Stimulated activated CD8-positive, alpha-beta memory T cell treated with anti-CD3 and anti-CD28 coated beads, Interleukin-7, amount 100 ng/mL, for 24 hours (primary cell): ENCODE measurements around the gene RELA.
"Not testable (repeated sequence)": the region's sequence is repeated elsewhere in the genome, so short reads cannot be mapped to it uniquely, and the experiment has no call there.

Source experiments
- DNase-seq: peaks from one replicate; pipeline ENCODE4 v3.0.0-alpha.2; 2020; ENCODE audit warnings: low read depth

The RELA gene

DNA sequence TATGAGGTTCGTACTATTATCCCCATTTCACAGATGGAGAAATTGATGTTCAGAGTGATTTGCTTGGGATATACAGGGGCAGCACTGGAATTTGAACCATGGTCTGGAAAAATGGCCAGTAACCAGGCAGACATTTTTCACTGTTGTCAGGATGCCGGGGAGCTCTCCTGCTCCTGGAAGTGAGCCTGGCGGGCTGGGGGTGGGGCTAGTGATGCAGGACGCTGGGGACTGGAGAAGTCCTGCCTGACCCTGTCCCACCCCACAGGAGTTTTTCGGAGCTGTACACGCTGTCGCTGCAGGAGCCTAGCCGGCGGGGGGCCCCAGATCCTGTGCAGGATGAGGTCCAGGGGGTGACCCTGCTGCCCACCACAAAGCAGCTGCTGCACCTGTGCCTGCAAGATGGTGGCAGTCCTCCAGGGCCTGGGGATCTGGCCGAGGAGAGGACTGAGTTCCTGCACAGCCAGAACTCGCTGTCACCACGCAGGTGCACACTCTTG is 13.7 kb downstream of the RELA start:
- no peak for DNase-seq

- DNase-seq = no peak
Measured at GRCh38 chr11:65646958-65647701, 15.6 kb downstream of the RELA start.

- DNase-seq = no peak
Measured at GRCh38 chr11:65646288-65646957, 16.3 kb downstream of the RELA start.

DNA sequence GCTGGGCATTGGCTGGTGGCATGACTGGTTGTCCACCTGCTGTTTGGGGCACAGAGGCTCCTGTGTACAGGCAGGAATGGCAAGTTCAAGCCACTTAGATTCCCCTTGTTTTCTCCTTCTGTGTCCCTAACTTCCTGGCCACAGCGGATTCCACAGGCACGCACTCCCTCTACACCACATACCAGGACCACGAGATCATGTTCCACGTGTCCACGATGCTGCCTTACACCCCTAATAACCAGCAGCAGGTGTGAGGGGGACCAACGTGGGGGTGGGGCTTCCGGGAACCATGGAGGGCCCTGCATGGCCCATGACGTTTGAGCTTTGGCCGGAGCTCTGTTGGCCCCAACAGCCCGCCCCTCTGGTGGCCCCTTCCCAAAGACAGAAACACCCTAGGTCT is 17.0 kb downstream of the RELA start:
- no peak for DNase-seq

DNA sequence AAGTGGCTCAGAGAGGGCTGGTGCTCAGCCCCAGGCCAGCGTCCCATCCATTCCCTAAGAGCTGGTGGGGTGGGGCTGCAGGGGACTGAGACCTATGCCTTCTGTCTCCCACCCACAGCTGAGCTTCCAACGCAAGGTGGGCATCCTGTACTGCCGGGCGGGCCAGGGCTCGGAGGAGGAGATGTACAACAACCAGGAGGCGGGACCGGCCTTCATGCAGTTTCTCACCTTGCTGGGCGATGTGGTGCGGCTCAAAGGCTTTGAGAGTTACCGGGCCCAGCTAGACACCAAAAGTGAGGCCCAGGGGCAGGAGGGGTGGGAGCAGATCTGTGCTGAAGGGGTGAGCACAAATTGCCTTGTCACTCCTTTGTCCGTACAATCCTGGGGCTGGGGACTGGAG is 17.9 kb downstream of the RELA start:
- DNase-seq = no peak

- DNase-seq = no peak
Measured at GRCh38 chr11:65643971-65644370, 18.7 kb downstream of the RELA start.

- no peak for DNase-seq
Measured at GRCh38 chr11:65642014-65642671, 20.6 kb downstream of the RELA start.

DNA sequence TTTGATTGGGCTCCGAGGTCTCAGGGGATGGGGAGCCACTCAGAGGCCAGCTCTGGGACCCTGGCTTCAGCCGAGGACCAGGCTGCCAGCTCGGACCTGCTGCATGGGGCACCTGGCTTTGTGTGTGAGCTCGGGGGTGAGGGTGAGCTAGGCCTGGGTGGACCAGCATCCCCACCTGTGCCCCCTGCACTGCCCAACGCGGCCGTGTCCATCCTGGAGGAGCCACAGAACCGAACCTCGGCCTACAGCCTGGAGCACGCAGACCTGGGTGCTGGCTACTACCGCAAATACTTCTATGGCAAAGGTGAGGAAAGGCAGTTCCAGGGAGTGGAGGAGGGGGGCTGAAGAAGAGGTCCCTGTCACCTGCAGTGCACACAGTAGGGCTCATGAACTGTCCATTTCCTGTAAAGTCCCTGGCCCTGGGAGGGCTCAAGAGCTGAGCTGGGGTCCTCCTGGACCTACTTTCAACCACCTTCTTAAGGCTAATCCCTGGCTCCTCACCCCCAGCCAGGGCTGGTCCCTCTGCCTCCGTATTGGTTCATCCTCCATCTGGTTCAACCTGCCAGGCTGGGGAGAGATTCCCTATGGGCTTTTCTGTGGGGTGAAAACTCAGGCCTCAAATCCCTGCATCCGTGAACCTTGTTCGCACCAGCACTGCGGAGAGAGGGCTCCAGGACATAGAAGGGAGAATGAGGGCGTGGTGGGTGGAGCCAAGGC is 21.3 kb downstream of the RELA start:
- DNase-seq = no peak

- DNase-seq = no peak
Measured at GRCh38 chr11:65640483-65641296, 22.0 kb downstream of the RELA start.

GRCh38 chr11:65639623-65640482 is 22.9 kb downstream of the RELA start:
- no peak for DNase-seq

DNA sequence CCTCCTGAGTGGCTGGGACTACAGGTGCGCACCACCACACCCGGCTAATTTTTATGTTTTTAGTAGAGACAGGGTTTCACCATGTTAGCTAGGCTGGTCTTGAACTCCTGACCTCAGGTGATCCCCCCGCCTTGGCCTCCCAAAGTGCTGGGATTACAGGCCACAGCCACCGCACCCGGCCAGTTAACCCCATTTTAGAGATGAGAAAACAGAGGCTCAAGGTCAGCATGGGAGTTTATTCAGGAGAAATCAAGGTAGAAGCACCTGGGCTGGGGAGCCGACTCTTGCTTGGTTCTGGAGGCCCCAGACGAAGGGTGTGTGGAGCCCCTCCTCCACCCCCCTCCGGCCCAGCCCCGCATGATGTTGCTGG is 23.5 kb downstream of the RELA start:
- DNase-seq = not testable (repeated sequence)

GRCh38 chr11:65637794-65638419 is 24.8 kb downstream of the RELA start, which contains the start of gene SIPA1:
TSS of gene SIPA1 (plus strand) at chr11:65638101. CDS start at chr11:65640922, 2,821 bp downstream.
- peak; percentile 47 for DNase-seq

GRCh38 chr11:65637032-65637557 is 25.6 kb downstream of the RELA start:
- DNase-seq = no peak

DNA sequence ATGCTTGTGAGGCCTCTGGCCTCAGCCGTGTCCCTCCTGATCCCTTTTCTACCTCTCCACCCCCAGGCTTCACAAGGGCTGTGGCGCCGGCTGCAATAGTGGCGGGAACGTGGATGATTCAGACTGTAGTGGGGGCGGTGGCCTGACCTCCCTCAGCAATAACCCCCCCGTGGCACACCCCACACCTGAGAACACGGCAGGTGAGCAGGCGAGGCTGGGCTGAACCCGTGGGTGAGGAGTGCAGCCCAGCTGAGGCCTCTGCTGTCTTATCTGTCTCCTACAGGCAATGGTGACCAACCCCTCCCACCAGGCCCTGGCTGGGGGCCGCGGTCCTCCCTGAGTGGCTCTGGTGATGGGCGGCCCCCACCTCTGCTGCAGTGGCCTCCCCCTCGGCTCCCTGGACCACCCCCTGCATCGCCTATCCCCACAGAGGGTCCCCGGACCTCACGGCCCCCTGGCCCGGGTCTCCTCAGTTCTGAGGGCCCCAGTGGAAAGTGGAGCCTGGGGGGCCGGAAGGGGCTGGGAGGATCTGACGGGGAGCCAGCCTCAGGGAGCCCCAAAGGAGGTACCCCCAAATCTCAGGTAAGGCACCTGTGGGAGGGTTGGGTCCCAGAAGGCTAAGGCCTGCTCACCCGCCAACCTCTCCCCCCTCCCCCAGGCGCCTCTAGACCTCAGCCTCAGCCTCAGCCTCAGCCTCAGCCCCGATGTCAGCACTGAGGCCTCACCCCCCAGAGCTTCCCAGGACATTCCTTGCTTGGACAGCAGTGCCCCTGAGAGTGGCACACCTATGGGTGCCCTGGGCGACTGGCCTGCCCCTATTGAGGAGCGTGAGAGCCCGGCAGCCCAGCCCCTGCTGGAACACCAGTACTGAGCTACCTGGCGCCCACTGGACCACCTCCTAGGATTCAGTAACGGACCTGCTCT is 26.3 kb downstream of the RELA start:
- DNase-seq = no peak

GRCh38 chr11:65634905-65635731 is 27.6 kb downstream of the RELA start:
- no peak for DNase-seq

- DNase-seq = no peak
Measured at GRCh38 chr11:65634440-65634839, 28.3 kb downstream of the RELA start.

DNA sequence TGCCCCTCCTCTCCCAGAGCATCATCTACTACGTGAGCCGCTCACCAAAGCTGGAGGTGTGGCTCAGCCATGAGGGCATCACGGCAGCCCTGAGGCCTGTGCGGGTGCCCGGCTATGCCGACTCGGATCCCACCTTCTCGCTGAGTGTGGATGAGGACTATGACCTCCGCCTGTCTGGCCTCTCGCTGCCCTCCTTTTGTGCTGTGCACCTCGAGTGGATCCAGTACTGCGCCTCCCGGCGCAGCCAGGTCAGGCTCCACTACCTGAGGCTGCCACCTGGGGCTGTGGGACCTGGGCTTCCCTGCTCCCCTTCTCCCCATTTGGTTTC is 28.6 kb downstream of the RELA start:
- no peak for DNase-seq
